ENCODE data around the gene CFAP91. TPM values are rescaled to one million over a fixed set of nuclear protein-coding genes. Genes with fewer than 3 reads are reported as not detected.

The CFAP91 gene
- total RNA-seq = not detected
- 0.08 TPM for polyA plus RNA-seq (2013, experiment 1 of 2)
- polyA plus RNA-seq (2013, experiment 2 of 2) = 0.65 TPM
- 0 to 0.68 (median 0.11) reads per million in 172 experiments for total RNA-seq

DNA sequence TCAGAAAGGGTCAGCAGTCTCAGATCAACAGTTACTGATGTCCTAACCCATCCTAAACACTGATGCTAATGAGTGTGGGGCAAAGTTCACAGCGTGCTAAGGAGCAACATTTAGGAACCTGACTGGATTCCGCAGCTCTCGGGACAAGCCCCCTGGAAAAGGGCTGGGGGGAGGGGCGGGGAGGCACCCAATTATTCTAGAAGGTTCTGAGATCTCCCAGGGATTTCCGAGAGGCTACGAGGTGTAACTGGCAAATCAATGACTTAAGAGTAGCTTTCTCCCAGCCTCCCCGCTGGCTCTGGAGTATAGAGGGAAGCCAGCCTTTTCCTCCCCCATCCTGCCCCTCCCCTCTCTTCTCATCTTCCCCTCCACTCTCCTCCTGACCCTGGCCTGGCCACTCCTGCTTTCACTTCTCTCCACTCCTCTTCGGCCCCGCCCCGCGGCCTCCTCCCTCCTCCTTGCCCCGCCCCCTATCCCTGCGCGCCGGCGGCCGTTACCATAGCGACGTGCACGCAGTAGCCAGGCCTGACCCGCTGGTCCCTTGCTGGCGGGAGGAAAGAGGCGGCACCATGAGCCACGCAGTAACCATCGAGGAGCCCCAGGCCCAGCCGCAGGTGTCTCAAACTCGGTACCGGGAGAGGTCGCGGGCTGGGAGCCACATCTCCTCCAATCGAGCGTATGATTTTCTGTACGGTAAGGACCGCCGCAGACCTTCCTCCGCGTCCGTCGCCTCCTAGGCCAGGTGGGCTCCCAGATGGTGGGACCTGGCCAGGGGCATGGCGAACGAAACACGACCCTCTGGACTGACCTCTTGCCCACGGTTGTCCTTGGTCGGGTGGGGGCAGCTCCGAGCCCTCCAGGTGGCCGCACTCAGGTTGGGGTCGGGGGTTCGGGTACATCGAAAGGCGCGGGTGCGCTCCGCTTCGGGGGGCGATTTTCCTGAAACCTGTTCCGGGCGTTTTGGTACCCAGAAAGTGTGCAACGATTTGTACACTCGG, at the start of gene CFAP91:
TSS of gene CFAP91 (plus strand) at position 493 of the 998 bp plus-strand sequence. CDS start at position 570, 77 bp downstream.
- Mint-ChIP-seq H3K9me3 (no peaks in the 10 kb centered on the region), H3K36me3 (ENCODE audit: low read depth) (no peaks in the 10 kb centered on the region), H3K27ac (no peak within 1 kb of the TSS), H3K4me3 (peak within 1 kb of the TSS; percentile 85), H3K4me1 (ENCODE audit: low read depth) (peaks cover 24% of the 10 kb centered on the region), H3K27me3 (peaks cover 9% of the 10 kb centered on the region)
- Histone ChIP-seq H3K9me3 (ENCODE audit: control insufficient read depth in 1 of 2, insufficient read depth in 1 of 2, low read length in 2 of 2) (no peaks in the 10 kb centered on the region), H3K27ac (ENCODE audit: low read depth in 1 of 2, low read length in 2 of 2) (no peak within 1 kb of the TSS), H3K36me3 (ENCODE audit: insufficient read depth, low read length) (no peaks in the 10 kb centered on the region), H3K4me3 (ENCODE audit: low read length) (peak within 1 kb of the TSS; percentile 68), H3K4me1 (ENCODE audit: insufficient read depth, low read length) (peaks cover 28% of the 10 kb centered on the region), H3K27me3 (ENCODE audit: control insufficient read depth in 1 of 2, insufficient read depth in 2 of 2, low read length in 2 of 2) (no peaks in the 10 kb centered on the region)
- POLR2A ChIA-PET = no interaction called here
- peak; percentile 67 to 92 (median 73) for DNase-seq
- TF ChIP-seq, protein P1, sequence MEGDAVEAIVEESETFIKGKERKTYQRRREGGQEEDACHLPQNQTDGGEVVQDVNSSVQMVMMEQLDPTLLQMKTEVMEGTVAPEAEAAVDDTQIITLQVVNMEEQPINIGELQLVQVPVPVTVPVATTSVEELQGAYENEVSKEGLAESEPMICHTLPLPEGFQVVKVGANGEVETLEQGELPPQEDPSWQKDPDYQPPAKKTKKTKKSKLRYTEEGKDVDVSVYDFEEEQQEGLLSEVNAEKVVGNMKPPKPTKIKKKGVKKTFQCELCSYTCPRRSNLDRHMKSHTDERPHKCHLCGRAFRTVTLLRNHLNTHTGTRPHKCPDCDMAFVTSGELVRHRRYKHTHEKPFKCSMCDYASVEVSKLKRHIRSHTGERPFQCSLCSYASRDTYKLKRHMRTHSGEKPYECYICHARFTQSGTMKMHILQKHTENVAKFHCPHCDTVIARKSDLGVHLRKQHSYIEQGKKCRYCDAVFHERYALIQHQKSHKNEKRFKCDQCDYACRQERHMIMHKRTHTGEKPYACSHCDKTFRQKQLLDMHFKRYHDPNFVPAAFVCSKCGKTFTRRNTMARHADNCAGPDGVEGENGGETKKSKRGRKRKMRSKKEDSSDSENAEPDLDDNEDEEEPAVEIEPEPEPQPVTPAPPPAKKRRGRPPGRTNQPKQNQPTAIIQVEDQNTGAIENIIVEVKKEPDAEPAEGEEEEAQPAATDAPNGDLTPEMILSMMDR (IDR thresholded peaks at IDR 0.05) = no peak
- intact Hi-C loops (cut with DNase I, micrococcal nuclease) = no loop called here
- ATAC-seq (ENCODE audit: poor library complexity) = peak; percentile 87
- CTCF ChIA-PET = no interaction called here

DNA sequence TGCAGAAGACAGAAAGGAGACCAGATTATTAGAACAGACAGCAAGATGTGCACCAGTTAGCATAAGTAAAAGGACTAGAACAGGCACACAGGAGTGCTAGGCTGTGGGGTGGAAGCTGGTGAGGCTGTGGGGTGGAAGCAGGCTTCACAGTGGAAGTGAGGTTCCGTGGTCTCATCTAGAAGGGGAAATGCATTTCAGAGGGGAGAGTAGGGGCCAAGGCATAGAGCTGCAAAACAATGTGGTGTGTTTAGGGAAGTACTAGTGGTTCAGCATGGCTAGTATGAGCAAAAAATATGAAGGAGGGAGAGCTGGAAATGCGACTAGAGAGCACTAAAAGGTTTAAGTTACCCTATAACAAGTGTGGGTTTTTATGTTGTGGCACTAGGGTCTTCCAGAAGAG, 48.9 kb upstream of the CFAP91 start:
- Histone ChIP-seq H3K36me3 (ENCODE audit: insufficient read depth, low read length) (peaks cover 5% of the 10 kb centered on the region), H3K4me1 (ENCODE audit: insufficient read depth, low read length) (no peaks in the 10 kb centered on the region), H3K9me3 (ENCODE audit: control insufficient read depth in 1 of 2, insufficient read depth in 1 of 2, low read length in 2 of 2) (no peaks in the 10 kb centered on the region), H3K27ac (ENCODE audit: low read depth in 1 of 2, low read length in 2 of 2) (no peak overlapping the region), H3K27me3 (ENCODE audit: control insufficient read depth in 1 of 2, insufficient read depth in 2 of 2, low read length in 2 of 2) (no peaks in the 10 kb centered on the region), H3K4me3 (ENCODE audit: low read length) (no peak overlapping the region)
- ChIA-PET CTCF (no interaction called here), POLR2A (interaction anchor here (1.6 kb wide), 1 partner anchor 23 kb away, joined by 3 read pairs; the partner anchor contains the start of gene COX17)
- no peak overlapping the region for H3K27ac Mint-ChIP-seq
- no peaks in the 10 kb centered on the region for H3K27me3 Mint-ChIP-seq
- no peaks in the 10 kb centered on the region for H3K4me1 Mint-ChIP-seq (ENCODE audit: low read depth)
- no peaks in the 10 kb centered on the region for H3K9me3 Mint-ChIP-seq
- DNase-seq (no peak), ATAC-seq (ENCODE audit: poor library complexity) (no peak)
- H3K36me3 Mint-ChIP-seq (ENCODE audit: low read depth) = peaks cover 36% of the 10 kb centered on the region
- TF ChIP-seq, protein P1 (IDR thresholded peaks at IDR 0.05) = no peak
- H3K4me3 Mint-ChIP-seq = no peak overlapping the region
- intact Hi-C loops (cut with DNase I, micrococcal nuclease) = no loop called here

DNA sequence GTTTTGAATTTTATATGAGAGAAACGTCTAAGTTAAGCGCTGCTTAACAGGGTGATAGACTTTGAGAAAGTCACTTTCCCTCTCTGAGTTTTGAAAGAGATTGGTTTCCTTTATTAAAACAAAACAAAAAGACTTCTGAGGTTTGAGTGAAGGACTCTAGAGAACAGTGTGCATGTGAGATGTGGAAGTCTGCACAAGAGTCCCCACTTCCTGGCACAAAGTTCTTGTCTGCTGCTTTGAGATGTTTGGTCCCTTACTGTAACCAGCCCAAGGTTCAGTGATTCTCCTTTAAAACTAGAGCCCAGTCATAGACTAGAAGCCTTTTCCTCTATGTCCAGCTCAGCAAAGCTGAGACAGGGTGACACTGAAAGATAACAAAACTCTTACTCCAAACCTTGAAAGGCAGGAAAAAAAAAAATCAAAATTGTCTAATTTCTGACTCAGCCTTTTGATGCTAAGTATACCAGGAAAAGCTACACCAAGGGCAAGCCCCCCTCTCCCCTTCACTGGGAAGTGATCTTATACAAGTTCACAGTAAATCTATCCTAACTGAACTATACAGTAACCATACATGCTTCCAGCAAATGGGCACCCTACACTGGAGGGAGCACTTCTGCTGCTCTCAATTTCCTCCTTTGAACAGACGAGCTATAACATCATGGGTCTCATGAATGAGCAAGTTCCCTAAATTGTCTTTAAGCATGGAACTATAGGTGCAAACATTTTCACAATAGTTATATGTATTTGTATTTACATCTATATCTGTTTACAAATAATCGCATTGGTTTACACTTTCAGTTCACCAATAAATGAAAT, 44.7 kb upstream of the CFAP91 start:
- ATAC-seq (ENCODE audit: poor library complexity) (no peak), DNase-seq (peak in 1 of 14 experiments; percentile 23)
- Mint-ChIP-seq H3K4me1 (ENCODE audit: low read depth) (no peaks in the 10 kb centered on the region), H3K27me3 (no peaks in the 10 kb centered on the region), H3K36me3 (ENCODE audit: low read depth) (peaks cover 23% of the 10 kb centered on the region), H3K27ac (no peak overlapping the region), H3K4me3 (no peak overlapping the region), H3K9me3 (no peaks in the 10 kb centered on the region)
- intact Hi-C loops (cut with DNase I, micrococcal nuclease) = no loop called here
- Histone ChIP-seq H3K36me3 (ENCODE audit: insufficient read depth, low read length) (peaks cover 5% of the 10 kb centered on the region), H3K4me1 (ENCODE audit: insufficient read depth, low read length) (no peaks in the 10 kb centered on the region), H3K27me3 (ENCODE audit: control insufficient read depth in 1 of 2, insufficient read depth in 2 of 2, low read length in 2 of 2) (no peaks in the 10 kb centered on the region), H3K9me3 (ENCODE audit: control insufficient read depth in 1 of 2, insufficient read depth in 1 of 2, low read length in 2 of 2) (no peaks in the 10 kb centered on the region), H3K4me3 (ENCODE audit: low read length) (no peak overlapping the region), H3K27ac (ENCODE audit: low read depth in 1 of 2, low read length in 2 of 2) (no peak overlapping the region)
- TF ChIP-seq, protein P1 (IDR thresholded peaks at IDR 0.05) = no peak
- POLR2A ChIA-PET = interaction anchor here (1.5 kb wide), 1 partner anchor 160 kb away, joined by 3 read pairs; the partner anchor contains the start of gene TIMMDC1
- CTCF ChIA-PET = interaction anchor here (0.7 kb wide), 1 partner anchor 953 kb away, joined by 3 read pairs; no protein-coding TSS in a partner anchor
